ENCODE data around the gene RAD51B.

GRCh38 chr14:68282479-68283377 lies 463.1 kb downstream of the RAD51B start:
- no peak for TF ChIP-seq POLR2AphosphoS5 (IDR thresholded peaks at IDR 0.05; ENCODE audit: borderline replicate concordance, low read depth, low read length)
- TF ChIP-seq EZH2 (IDR thresholded peaks at IDR 0.05): no peak
- TF ChIP-seq FOXP2 (optimal IDR thresholded peaks at IDR 0.05; ENCODE audit: control extremely low read depth, extremely low read length, insufficient read depth): no peak
